Germinal center (tissue), 1 donor: ENCODE results near the gene HAPSTR1.
"Not testable (repeated sequence)": the region's sequence is repeated elsewhere in the genome, so short reads cannot be mapped to it uniquely, and the experiment has no call there.

Experiments used
- DNase-seq: peaks from one replicate; pipeline ENCODE4 v3.0.0; 2012; ENCODE audit warnings: mixed read lengths, low spot score

HAPSTR1 gene, protein sequence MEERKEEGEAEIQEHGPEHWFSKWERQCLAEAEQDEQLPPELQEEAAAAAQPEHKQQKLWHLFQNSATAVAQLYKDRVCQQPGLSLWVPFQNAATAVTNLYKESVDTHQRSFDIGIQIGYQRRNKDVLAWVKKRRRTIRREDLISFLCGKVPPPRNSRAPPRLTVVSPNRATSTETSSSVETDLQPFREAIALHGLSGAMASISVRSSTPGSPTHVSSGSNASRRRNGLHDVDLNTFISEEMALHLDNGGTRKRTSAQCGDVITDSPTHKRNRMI

DNA sequence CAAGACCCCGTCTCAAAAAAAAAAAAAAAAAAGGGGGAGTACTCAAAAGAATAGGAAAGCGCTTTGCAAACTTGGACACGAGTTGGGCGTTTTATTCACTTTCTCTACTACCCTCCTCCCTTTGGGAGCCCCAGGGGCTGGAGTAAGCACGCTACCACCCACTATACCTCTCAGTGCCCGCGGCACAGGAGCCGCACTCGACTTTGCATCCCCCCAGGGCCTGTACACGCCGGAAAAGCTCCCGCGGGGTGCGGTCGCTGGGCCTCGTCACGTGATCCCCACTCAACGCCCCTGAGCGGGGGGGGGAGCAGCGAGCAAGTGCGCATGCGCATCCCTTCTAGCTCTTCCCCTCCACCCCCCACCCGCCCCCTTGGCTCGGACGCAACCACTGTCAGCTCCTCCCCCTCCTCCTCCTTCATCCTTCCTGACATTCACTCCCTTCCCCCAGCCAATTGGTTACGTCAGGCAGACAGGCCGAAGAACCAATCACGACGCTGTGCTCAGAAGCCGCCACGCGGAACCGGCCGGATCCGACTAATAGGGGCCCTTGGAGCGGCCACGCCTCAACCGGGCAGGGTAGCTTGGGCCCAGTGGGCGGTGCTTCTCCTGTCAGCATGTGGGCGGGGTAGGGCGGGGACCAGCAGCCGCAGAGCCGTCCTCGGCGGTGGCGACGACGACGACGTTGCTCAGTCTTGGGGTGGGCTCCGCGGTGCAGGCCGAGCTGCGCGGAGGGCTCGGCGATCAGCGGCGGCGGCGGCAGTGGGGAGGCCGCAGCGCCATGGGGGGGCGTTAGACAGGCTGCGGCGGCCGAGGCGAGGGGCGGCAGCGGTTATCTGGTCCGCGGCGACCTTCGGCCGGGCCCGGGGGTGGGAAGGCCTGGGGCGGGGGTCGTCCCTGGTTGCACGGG lies at the start of gene HAPSTR1:
HAPSTR1 (plus strand) TSS at position 685 of the 907 bp plus-strand sequence. CDS start 401 bp downstream, outside the sequence.
- DNase-seq: peak; percentile 98

DNA sequence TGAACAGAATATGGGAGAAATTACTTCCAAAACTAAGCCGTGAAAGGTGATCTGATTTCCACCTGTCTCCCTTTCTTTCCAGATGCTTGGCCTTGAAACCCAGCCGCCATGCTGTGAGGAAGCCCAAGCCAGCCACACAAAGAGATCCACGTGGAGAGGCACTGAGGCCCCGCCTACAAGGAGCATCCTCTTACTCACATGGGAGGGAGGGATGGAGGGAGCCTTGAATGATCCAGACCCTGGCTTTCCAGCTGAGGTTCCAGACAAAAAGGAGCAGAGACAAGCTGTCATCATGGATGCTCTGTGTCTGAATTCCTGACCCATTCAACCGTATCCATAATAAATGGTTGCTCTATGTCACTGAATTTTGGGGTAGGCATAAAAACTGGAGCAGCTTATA lies 48.9 kb upstream of the HAPSTR1 start:
- no peak for DNase-seq

DNA sequence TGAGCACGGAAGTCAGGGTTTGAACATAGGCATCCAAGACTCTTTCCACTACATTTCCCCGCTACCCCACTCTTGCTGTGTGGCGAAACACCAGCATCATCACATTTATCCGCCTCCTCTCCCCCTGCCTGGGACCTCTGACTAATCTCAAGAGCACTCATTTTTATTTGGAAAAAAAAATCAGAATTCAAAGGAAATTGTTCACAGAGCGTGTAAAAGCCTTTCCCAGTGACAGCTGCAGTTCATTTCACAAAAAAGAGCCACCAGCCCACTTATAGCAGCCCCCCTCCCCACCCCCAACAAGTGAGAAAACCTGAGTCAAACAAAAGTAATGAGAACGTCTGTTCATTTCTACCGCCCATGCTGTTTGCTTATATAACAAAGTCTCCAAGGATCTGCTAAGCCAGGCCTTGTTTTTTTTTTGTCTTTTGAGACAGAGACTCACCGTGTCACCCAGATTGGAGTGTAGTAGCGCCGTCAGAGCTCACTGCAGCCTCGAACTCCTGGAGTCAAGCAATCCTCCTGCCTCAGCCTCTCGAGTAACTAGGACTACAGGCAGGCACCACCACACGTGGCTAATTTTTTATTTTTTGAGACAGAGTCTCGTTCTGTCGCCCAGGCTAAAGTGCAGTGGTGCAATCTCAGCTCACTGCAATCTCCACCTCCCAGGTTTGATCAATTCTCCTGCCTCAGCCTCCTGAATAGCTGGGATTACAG lies 48.3 kb upstream of the HAPSTR1 start:
- DNase-seq: no peak

- not testable (repeated sequence) for DNase-seq
These were observed 45.9 kb upstream of the HAPSTR1 start for GRCh38 chr16:9045562-9045961.

- no peak for DNase-seq
These were observed 44.8 kb upstream of the HAPSTR1 start for GRCh38 chr16:9046667-9047055.

DNA sequence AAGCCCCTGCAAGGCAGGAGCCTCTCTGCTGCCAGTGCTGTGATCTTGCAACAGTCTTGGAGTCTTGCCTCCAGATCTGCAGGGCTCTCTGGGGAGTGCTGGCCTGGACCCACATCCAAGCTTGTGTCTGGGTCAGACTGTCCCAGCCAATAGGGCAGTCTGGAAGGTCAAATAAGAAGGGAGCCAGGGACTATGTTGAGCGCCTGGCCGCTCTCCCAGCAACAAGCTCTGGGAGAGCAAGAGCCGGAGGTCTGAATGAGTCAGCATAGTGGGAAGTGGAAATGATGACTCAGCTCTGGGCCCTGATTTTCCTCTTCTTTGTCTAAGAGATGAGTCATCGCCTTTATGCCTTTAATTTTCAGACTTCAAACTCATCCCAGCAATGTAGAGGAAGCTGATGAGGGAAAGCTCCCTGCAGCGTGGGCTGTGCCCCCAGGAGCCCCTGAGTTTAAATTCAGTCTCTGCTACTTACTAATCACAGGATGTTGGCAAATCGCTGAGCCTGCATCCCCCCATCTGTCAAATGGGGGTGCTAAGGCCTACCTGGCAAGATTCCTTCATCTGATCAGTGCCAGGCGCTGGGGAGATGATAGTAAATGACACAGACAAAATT lies 43.6 kb upstream of the HAPSTR1 start:
- DNase-seq: no peak

GRCh38 chr16:9048302-9048700 lies 43.1 kb upstream of the HAPSTR1 start:
- DNase-seq: no peak

DNA sequence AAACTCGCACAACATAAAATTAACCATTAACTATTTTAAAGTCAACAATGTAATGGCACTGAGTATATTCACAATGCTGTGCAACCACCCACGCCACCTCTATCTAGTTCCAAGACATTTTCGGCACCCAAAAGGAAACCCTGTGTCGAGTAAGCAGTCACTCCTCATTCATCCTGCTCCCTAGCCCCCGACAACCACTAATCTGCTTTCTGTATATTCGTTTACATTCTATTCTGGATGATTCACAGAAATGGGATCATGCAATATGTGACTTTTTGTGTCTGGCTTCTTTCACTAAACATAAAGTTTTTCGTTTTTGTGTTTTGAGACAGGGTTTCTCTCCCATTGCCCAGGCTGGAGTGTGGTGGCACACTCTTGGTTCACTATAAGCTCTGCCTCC lies 42.2 kb upstream of the HAPSTR1 start:
- no peak for DNase-seq

GRCh38 chr16:9050102-9050830 lies 41.2 kb upstream of the HAPSTR1 start:
- no peak for DNase-seq

DNA sequence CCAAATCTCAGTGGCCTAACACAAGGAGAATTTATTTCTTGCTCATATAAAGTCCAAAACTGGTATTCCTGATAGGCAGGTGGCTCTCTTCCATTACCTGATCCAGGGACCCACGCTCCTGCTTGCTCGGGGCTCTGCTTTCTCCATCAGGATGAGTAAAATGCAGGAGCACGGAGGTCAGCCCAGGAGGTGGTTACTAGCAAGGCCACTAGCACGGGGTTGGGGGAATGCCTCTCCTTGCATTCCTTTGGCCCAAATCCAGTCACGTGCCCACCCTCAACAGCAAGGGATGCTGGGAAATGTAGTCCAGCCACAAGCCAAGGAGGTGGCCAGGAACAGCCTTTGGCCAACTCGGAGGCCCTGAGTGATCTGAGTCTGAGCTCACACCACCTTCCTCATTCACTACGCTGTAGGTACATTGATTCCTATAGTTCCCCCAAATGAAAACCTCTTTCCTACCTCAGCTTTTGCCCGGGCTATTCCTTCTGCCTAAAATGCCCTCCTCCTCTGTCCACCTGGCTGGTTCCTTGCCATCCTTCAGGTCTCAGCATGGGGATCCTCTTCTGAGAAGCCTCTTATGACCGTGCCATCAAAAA lies 38.3 kb upstream of the HAPSTR1 start:
- DNase-seq: no peak

- DNase-seq: no peak
These were observed 37.0 kb upstream of the HAPSTR1 start for GRCh38 chr16:9054460-9054859.

DNA sequence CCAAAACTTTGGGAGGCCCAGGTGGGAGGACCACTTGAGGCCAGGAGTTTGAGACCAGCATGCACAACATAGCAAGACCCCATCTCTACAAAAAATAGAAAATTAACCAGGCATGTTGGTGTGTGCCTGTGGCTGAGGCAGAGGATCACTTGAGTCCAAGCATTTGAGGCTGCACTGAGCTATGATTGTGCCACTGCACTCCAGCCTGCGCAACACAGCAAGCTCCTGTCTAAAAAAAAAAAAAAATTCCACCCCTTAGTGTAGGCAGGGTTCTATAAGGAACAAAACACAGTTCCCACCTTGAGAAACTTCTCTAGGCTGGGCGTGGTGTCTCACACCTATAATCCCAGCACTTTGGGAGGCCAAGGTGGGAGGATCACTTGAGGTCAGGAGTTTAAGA lies 36.3 kb upstream of the HAPSTR1 start:
- no peak for DNase-seq

DNA sequence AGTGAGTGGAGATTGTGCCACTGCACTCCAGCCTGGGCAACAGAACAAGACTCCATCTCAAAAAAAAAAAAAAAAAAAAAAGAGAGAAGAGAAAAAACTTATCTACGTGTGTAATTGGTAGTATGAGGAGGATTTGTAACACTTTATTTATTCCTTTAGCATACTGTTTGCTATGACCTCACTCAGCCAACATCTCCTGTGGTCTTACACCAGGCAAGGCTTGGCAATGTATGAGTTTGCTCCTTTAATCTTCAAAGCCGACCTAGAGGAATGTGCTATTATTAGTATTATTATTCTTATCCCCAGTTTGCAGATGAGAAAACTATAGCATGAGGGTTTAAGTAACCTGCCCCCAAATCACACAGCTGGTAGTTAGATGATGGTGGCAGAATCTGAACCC lies 35.8 kb upstream of the HAPSTR1 start:
- no peak for DNase-seq

DNA sequence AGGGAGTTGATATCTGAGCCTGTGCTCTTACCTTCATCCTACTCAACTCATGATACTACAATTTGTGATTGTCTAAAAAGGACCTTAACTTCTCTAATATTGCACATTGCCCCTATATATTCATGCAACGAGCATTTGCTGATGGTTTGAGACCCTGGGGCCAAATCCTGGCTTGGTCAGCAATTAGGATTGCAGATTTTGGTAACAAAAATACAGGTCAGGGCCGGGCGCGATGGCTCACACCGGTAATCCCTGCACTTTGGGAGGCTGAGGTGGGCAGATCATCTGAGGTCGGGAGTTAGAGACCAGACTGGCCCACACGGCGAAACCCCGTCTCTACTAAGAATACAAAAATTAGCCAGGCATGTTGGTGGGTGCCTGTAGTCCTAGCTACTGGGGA lies 35.4 kb upstream of the HAPSTR1 start:
- DNase-seq: no peak

DNA sequence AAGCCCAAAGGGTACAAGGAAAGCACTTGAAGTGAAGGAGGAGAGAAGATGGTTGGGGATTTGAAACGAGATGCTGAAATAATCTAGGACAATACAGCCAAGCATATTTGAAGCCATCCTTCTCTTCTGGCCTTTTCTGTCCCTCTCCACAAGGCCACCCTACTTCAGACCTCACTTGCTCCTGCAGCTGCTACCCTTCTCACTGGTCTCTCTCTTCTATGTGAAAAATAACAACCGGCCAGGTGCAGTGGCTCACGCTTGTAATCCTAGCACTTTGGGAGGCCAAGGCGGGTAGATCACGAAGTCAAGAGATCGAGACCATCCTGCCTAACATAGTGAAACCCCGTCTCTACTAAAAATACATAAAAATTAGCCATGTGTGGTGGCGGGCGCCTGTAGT lies 33.2 kb upstream of the HAPSTR1 start:
- DNase-seq: no peak

- DNase-seq: no peak
These were observed 31.2 kb upstream of the HAPSTR1 start for GRCh38 chr16:9060225-9060624.

- DNase-seq: no peak
These were observed 30.1 kb upstream of the HAPSTR1 start for GRCh38 chr16:9061358-9061813.

GRCh38 chr16:9062301-9062700 lies 29.1 kb upstream of the HAPSTR1 start:
- no peak for DNase-seq

- no peak for DNase-seq
These were observed 26.4 kb upstream of the HAPSTR1 start for GRCh38 chr16:9065077-9065476.

- DNase-seq: no peak
These were observed 22.6 kb upstream of the HAPSTR1 start for GRCh38 chr16:9068886-9069285.

- no peak for DNase-seq
These were observed 21.2 kb upstream of the HAPSTR1 start for GRCh38 chr16:9070254-9070653.
